B cell (primary cell): ENCODE measurements around the gene OSBPL5.
"Not testable (repeated sequence)": the region's sequence is repeated elsewhere in the genome, so short reads cannot be mapped to it uniquely, and the experiment has no call there.

ENCODE experiments used
- EZH2 ChIP-seq: IDR thresholded peaks from 2 replicates; pipeline ENCODE4 v1.6.1; 2012; ENCODE audit warnings: borderline replicate concordance, low read depth, mild to moderate bottlenecking, moderate library complexity, low read length; ENCODE audit not compliant: insufficient read depth, poor library complexity, severe bottlenecking
- TF ChIP-seq, protein P1 (sequence below): fragments of 200-600 bp; IDR thresholded peaks from one replicate; pipeline ENCODE4 v1.8.0; 2022; ENCODE audit warnings: antibody characterized with exemption, mild to moderate bottlenecking

DNA sequence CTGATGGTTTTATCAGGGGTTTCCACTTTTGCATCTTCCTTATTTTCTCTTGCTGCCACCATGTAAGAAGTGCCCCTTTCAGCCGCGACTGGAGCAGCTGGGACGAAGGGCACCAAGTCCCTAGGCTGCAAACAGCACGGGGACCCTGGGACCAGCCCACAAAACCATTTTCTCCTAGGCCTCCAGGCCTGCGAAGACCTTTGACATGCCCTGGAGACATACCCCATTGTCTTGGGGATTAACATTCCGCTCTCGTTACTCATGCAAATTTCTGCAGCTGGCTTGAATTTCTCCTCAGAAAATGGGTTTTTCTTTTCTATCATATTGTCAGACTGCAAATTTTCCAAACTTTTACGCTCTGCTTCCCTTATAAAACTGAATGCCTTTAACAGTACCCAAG, 101.2 kb downstream of the OSBPL5 start:
- TF ChIP-seq, protein P1, sequence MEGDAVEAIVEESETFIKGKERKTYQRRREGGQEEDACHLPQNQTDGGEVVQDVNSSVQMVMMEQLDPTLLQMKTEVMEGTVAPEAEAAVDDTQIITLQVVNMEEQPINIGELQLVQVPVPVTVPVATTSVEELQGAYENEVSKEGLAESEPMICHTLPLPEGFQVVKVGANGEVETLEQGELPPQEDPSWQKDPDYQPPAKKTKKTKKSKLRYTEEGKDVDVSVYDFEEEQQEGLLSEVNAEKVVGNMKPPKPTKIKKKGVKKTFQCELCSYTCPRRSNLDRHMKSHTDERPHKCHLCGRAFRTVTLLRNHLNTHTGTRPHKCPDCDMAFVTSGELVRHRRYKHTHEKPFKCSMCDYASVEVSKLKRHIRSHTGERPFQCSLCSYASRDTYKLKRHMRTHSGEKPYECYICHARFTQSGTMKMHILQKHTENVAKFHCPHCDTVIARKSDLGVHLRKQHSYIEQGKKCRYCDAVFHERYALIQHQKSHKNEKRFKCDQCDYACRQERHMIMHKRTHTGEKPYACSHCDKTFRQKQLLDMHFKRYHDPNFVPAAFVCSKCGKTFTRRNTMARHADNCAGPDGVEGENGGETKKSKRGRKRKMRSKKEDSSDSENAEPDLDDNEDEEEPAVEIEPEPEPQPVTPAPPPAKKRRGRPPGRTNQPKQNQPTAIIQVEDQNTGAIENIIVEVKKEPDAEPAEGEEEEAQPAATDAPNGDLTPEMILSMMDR, result not testable (repeated sequence)
- TF ChIP-seq EZH2, result not testable (repeated sequence)
